Fibroblast of pulmonary artery (primary cell): Measurements from ENCODE around the gene SLC6A8.

ENCODE experiments used
- DNase-seq: peaks from one replicate; pipeline ENCODE4 v3.0.0-alpha.2; 2010; ENCODE audit warnings: low read depth
- H3K4me3 ChIP-seq: replicated peaks from 2 replicates; pipeline ENCODE4 v1.5.1; 2011; ENCODE audit warnings: low read depth, mild to moderate bottlenecking, control low read depth, low read length, moderate library complexity
- CTCF ChIP-seq: IDR thresholded peaks from 2 replicates; pipeline ENCODE4 v1.5.1; 2011; ENCODE audit warnings: mild to moderate bottlenecking, control low read depth, low read length, inconsistent platforms; ENCODE audit errors: missing control alignments

SLC6A8 gene

GRCh38 chrX:153645151-153645550 lies 42.6 kb upstream of the SLC6A8 start:
- no peak overlapping the region for H3K4me3 ChIP-seq
- DNase-seq: no peak
- no peak for TF ChIP-seq CTCF

GRCh38 chrX:153645921-153646488 lies 41.7 kb upstream of the SLC6A8 start:
- H3K4me3 ChIP-seq: no peak overlapping the region
- TF ChIP-seq CTCF: no peak
- DNase-seq: no peak

GRCh38 chrX:153646620-153647373 lies 40.9 kb upstream of the SLC6A8 start, which contains the start of gene DUSP9:
TSS of gene DUSP9 (plus strand) at chrX:153647203. CDS start at chrX:153647954, 751 bp downstream.
- H3K4me3 ChIP-seq: no peak within 1 kb of the TSS
- peak; percentile 16 for DNase-seq
- TF ChIP-seq CTCF: no peak

DNA sequence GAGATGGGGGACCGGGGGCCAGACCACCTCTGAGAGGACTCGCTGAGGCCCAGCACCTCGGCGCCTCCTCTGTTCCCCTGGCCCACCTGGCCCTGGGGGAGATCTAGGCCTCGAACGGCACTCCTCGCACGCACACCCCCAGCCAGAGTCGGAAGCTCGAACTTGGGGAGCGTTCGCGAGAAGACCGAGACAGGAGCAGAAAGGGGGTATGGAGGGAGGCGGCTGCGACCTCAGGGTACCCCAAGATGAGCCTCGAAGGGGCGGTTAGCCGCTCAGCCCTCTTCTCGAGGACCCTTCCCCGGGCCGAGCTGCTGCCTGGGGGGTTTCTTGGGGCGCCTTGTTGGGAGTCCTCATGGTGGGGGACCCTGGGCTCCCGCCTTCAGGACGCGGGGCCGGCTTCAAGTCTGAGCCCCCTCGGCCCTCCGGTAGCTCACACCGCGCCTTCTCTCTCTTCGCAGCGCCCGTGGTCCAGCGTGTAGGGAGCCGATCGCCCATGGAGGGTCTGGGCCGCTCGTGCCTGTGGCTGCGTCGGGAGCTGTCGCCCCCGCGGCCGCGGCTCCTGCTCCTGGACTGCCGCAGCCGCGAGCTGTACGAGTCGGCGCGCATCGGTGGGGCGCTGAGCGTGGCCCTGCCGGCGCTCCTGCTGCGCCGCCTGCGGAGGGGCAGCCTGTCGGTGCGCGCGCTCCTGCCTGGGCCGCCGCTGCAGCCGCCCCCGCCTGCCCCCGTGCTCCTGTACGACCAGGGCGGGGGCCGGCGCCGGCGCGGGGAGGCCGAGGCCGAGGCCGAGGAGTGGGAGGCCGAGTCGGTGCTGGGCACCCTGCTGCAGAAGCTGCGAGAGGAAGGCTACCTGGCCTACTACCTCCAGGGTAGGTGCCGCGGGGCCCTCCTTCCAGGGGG lies 40.0 kb upstream of the SLC6A8 start:
- no peak for TF ChIP-seq CTCF
- no peak overlapping the region for H3K4me3 ChIP-seq
- DNase-seq: no peak

DNA sequence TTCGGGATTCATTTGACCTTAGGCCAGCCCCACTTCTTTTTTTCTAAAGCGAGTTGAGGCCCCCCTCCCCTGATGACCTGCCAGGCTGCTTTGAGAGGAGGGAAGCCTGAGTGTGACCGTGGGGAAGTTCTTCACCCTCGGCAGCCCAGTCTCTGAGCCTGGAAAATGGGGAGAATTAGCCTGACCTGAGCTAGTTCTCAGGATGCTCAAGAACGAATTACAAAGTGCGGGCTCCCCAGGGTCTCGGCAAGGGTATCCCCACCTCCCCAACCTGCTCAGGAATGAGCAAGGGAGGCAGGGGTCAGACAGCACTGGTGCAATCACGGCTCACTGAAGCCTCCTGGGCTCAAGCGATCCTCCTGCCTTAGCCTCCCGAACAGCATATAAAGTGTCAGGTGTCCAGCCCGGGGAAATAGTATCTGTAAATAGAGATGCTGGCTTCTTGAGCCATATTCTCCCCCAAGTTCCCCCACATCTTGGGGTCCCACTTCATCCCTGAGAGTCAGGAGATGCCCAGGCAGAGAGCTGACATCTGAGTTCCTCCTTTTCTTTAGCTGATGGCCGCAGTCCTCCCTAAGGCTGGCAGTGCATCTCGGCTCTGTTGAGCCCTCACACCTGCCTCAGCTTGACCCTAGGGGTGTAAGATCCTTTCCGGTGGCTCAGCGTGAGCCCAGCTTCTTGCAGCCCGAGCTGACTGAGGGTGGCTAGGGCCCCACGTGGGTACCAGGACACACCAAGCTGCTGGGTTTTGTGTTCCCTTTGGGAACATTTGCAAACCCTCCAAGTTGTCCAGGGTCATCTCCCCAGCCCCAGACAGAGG lies 39.2 kb upstream of the SLC6A8 start:
- no peak for TF ChIP-seq CTCF
- no peak for DNase-seq
- no peak overlapping the region for H3K4me3 ChIP-seq

- no peak overlapping the region for H3K4me3 ChIP-seq
- no peak for DNase-seq
- TF ChIP-seq CTCF: no peak
Measured at GRCh38 chrX:153649178-153649914, 38.4 kb upstream of the SLC6A8 start.
